Esophagus muscularis mucosa (tissue), 4 donors: Measurements from ENCODE around the gene ITGB3BP. TPM values are rescaled to one million over a fixed set of nuclear protein-coding genes. Genes with fewer than 3 reads are reported as not detected.

ENCODE experiments used
- DNase-seq: peaks from one replicate; pipeline ENCODE4 v3.0.0-alpha.2; 2017; ENCODE audit errors: extremely low spot score
- H3K27ac ChIP-seq, 4 donors: fragments of 200-600 bp; sonication (generic); replicated peaks in 1 of 4; 1 replicate in 3 of 4; 2 replicates in 1 of 4; pipeline ENCODE4 v1.5.1; 2016 to 2019; ENCODE audit warnings: mild to moderate bottlenecking in 1 of 4
- H3K27me3 ChIP-seq, 4 donors: fragments of 200-600 bp; sonication (generic); one replicate each; pipeline versions ENCODE4 v1.5.1 to v1.6.0; 2016 to 2019
- H3K36me3 ChIP-seq, 4 donors: fragments of 200-600 bp; sonication (generic); one replicate each; pipeline ENCODE4 v1.5.1; 2016 to 2019
- H3K4me1 ChIP-seq, 4 donors: fragments of 200-600 bp; sonication (generic); one replicate each; pipeline ENCODE4 v1.5.1; 2016 to 2019
- H3K4me3 ChIP-seq, 4 donors: fragments of 200-600 bp; sonication (generic); 1 replicate in 2 of 4; 2 replicates in 2 of 4; pipeline ENCODE4 v1.5.1; 2016 to 2019; ENCODE audit warnings: mild to moderate bottlenecking in 4 of 4, moderate library complexity in 1 of 4
- H3K9me3 ChIP-seq, 4 donors: fragments of 200-600 bp; sonication (generic); 1 replicate in 3 of 4; 2 replicates in 1 of 4; pipeline ENCODE4 v1.5.1; 2016 to 2019
- CTCF ChIP-seq, 3 experiments: fragments of 200-600 bp in 2 of 3; fragments of 450-650 bp in 1 of 3; sonication (generic) in 2 of 3; IDR thresholded peaks; one replicate each; pipeline ENCODE4 v1.5.1; 2017 to 2019; ENCODE audit warnings: antibody characterized with exemption in 3 of 3, mild to moderate bottlenecking in 2 of 3, moderate library complexity in 1 of 3
- EP300 ChIP-seq: sonication (generic); formaldehyde crosslinking; IDR thresholded peaks from one replicate; pipeline ENCODE4 v1.6.1; 2017; ENCODE audit warnings: antibody characterized with exemption
- POLR2A ChIP-seq: fragments of 450-650 bp; IDR thresholded peaks from one replicate; pipeline ENCODE4 v1.6.1; 2017; ENCODE audit warnings: antibody characterized with exemption, moderate library complexity, mild to moderate bottlenecking, low read depth
- POLR2AphosphoS5 ChIP-seq, 2 donors: sonication (generic); formaldehyde crosslinking; IDR thresholded peaks; one replicate each; pipeline ENCODE4 v1.6.1; 2017; ENCODE audit warnings: antibody characterized with exemption in 2 of 2
- WGBS: methylation state at CpG from one replicate; pipeline ENCODE4 v1.1.5; 2018; 5-methylcytosine and 5-hydroxymethylcytosine counted together
- intact Hi-C: fragments of 100-400 bp; cut with DNase I; formaldehyde crosslinking; loops from one replicate; pipeline ENCODE4 v1.15.1; 2023
- total RNA-seq, 4 donors: library from RNA; depleted of rRNA; stranded (reverse); fragments of >200 nt; gene quantifications; one replicate each; pipeline versions ENCODE4 v1.1.0 to v1.2.1, GENCODE V29; 2016

Gene ITGB3BP
- total RNA-seq, 4 donors from 2014 or later = 6.8 to 38.2 (median 11.1) TPM

DNA sequence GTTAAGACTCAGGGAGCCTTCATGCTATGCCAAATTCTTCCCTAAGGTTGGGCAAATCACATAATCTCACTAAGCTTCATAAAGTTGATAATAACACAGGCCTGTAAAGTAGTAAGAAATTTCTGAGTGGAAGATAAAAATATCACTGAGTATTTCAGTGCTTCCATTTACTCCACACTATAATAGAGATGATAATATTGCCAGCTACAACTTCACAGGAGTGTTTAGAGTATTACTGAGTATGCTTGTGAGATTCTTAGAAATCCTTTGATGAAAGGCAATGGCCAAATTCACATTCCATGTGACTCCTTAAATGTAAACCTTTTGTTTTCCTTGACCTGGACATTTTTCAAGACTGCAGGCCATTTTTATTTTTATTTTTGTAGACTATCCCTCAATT is 10.4 kb downstream of the ITGB3BP start:
- Histone ChIP-seq H3K27ac (peak overlapping the region in 3 of 4 donors; percentile 13 to 29 (median 20)), H3K27me3 (no peaks in the 10 kb centered on the region), H3K4me1 (peaks cover 0 to 20% (median 4%) of the 10 kb centered on the region in 4 donors), H3K9me3 (no peaks in the 10 kb centered on the region), H3K36me3 (peaks cover 0 to 6% (median 0%) of the 10 kb centered on the region in 4 donors), H3K4me3 (no peak overlapping the region)
- no peak for DNase-seq
- intact Hi-C loops = no loop called here
- TF ChIP-seq POLR2A (no peak), POLR2AphosphoS5 (IDR thresholded peaks at IDR 0.05) (no peak), CTCF (IDR thresholded peaks at IDR 0.05) (no peak), EP300 (no peak)

- 87% methylated on average over 10 of the region's 10 CpGs for WGBS
- Histone ChIP-seq H3K4me1 (peaks cover 0 to 20% (median 4%) of the 10 kb centered on the region in 4 donors), H3K36me3 (peaks cover 0 to 12% (median 2%) of the 10 kb centered on the region in 4 donors), H3K9me3 (no peaks in the 10 kb centered on the region), H3K27me3 (no peaks in the 10 kb centered on the region), H3K4me3 (no peak overlapping the region), H3K27ac (no peak overlapping the region)
- DNase-seq = no peak
- intact Hi-C loops = no loop called here
- TF ChIP-seq POLR2A (no peak), EP300 (no peak), POLR2AphosphoS5 (IDR thresholded peaks at IDR 0.05) (no peak), CTCF (IDR thresholded peaks at IDR 0.05) (no peak)
These were observed 13.3 kb downstream of the ITGB3BP start for GRCh38 chr1:63509718-63510117.

DNA sequence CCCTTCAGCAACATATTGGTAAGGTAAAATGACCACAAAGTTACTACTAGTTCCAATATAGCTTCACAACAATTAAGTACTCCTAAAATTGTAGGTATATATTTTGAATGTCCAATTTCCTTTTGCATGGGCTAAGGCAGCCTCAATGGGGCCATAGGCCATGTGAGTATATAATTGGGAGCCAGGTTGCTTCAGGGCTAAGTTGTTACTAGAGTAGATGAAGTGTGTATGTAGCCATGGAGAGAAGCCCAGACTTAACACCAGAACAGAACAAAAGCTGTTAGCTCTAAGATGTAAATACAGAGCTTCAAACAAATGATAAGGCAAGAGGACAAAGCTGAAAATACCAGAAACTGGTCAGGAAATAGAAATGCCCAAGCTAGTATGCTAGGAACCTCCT is 16.2 kb downstream of the ITGB3BP start:
- intact Hi-C loops = no loop called here
- H3K9me3 ChIP-seq = no peaks in the 10 kb centered on the region

GRCh38 chr1:63501256-63501655 is 21.8 kb downstream of the ITGB3BP start:
- intact Hi-C loops = no loop called here
- Histone ChIP-seq H3K36me3 (no peaks in the 10 kb centered on the region), H3K27ac (no peak overlapping the region), H3K9me3 (no peaks in the 10 kb centered on the region), H3K27me3 (no peaks in the 10 kb centered on the region), H3K4me3 (no peak overlapping the region), H3K4me1 (no peaks in the 10 kb centered on the region)
- DNase-seq = no peak
- TF ChIP-seq POLR2A = no peak
- no peak for TF ChIP-seq POLR2AphosphoS5 (IDR thresholded peaks at IDR 0.05)
- no peak for TF ChIP-seq EP300
- TF ChIP-seq CTCF (IDR thresholded peaks at IDR 0.05) = no peak
- WGBS = 97% methylated on average over 3 of the region's 3 CpGs

More for the DNA sequence above, 16.2 kb downstream of the ITGB3BP start:
- H3K4me1 ChIP-seq = peaks cover 0 to 5% (median 0%) of the 10 kb centered on the region in 4 donors
- H3K36me3 ChIP-seq = peaks cover 0 to 12% (median 2%) of the 10 kb centered on the region in 4 donors
- H3K27me3 ChIP-seq = no peaks in the 10 kb centered on the region
- TF ChIP-seq POLR2AphosphoS5 (IDR thresholded peaks at IDR 0.05) = no peak
- no peak for TF ChIP-seq CTCF (IDR thresholded peaks at IDR 0.05)
- TF ChIP-seq EP300 = no peak
- TF ChIP-seq POLR2A = no peak
- H3K4me3 ChIP-seq = no peak overlapping the region
- H3K27ac ChIP-seq = no peak overlapping the region
- no peak for DNase-seq

GRCh38 chr1:63498106-63498505 is 24.9 kb downstream of the ITGB3BP start:
- 100% methylated on average over 1 of the region's 1 CpG for whole genome bisulfite sequencing
- DNase-seq = no peak
- TF ChIP-seq POLR2AphosphoS5 (IDR thresholded peaks at IDR 0.05) (no peak), EP300 (no peak), CTCF (IDR thresholded peaks at IDR 0.05) (no peak), POLR2A (no peak)
- Histone ChIP-seq H3K27ac (no peak overlapping the region), H3K27me3 (no peaks in the 10 kb centered on the region), H3K4me3 (no peak overlapping the region), H3K4me1 (peaks cover 0 to 12% (median 11%) of the 10 kb centered on the region in 4 donors), H3K36me3 (no peaks in the 10 kb centered on the region), H3K9me3 (no peaks in the 10 kb centered on the region)
- intact Hi-C loops = no loop called here
